ENCODE data around the gene EIF3F. TPM values are rescaled to one million over a fixed set of nuclear protein-coding genes. Genes with fewer than 3 reads are reported as not detected.

EIF3F gene
- total RNA-seq: 100 to 1,000 TPM; 365 to 380 TPM

- Mint-ChIP-seq H3K4me1 (ENCODE audit: low read depth) (peaks cover 37% of the 10 kb centered on the region), H3K27ac (peak within 1 kb of the TSS; percentile 92), H3K36me3 (ENCODE audit: low read depth) (peaks cover 14% of the 10 kb centered on the region), H3K4me3 (peak within 1 kb of the TSS; percentile 88), H3K27me3 (ENCODE audit: low read depth) (no peaks in the 10 kb centered on the region), H3K9me3 (no peaks in the 10 kb centered on the region)
- intact Hi-C loops (cut with micrococcal nuclease): loop anchor here (1.0 to 10.0 kb wide), 10 partner anchors 32 to 1752 kb away; partner anchors contain the start of genes CNGA4, CYB5R2, FHIP1B and PPFIBP2
- peak; percentile 94 for DNase-seq
- CTCF ChIA-PET: interaction anchor here (0.6 to 2.4 kb wide), 21 partner anchors 9 to 925 kb away, joined by 3 to 71 read pairs (median 4); no protein-coding TSS in a partner anchor
Measured at GRCh38 chr11:7986768-7987559, at the start of gene EIF3F. Gene EIF3F, plus strand, starts transcription at chr11:7987337. Its CDS starts 16 bp downstream, at chr11:7987353.

GRCh38 chr11:7941146-7941545 lies 46.0 kb upstream of the EIF3F start:
- no peak for DNase-seq
- H3K9me3 Mint-ChIP-seq: peaks cover 22% of the 10 kb centered on the region
- no peak overlapping the region for H3K27ac Mint-ChIP-seq
- no peaks in the 10 kb centered on the region for H3K4me1 Mint-ChIP-seq (ENCODE audit: low read depth)
- no peak overlapping the region for H3K4me3 Mint-ChIP-seq
- intact Hi-C loops (cut with micrococcal nuclease): no loop called here
- H3K27me3 Mint-ChIP-seq (ENCODE audit: low read depth): peaks cover 21% of the 10 kb centered on the region
- no peaks in the 10 kb centered on the region for H3K36me3 Mint-ChIP-seq (ENCODE audit: low read depth)
- CTCF ChIA-PET: interaction anchor here (0.6 kb wide), 1 partner anchor 361 kb away, joined by 3 read pairs; no protein-coding TSS in a partner anchor

GRCh38 chr11:7941608-7942007 lies 45.5 kb upstream of the EIF3F start, which contains the start of gene OR10A3:
Gene OR10A3, minus strand, starts transcription at chr11:7941708. Its CDS starts 2,188 bp downstream, at chr11:7939520.
- Mint-ChIP-seq H3K27me3 (ENCODE audit: low read depth) (peaks cover 21% of the 10 kb centered on the region), H3K4me1 (ENCODE audit: low read depth) (no peaks in the 10 kb centered on the region), H3K36me3 (ENCODE audit: low read depth) (no peaks in the 10 kb centered on the region), H3K27ac (no peak within 1 kb of the TSS), H3K9me3 (peaks cover 22% of the 10 kb centered on the region), H3K4me3 (no peak within 1 kb of the TSS)
- CTCF ChIA-PET: no interaction called here
- intact Hi-C loops (cut with micrococcal nuclease): no loop called here
- DNase-seq: no peak

GRCh38 chr11:7944123-7944522 lies 43.0 kb upstream of the EIF3F start:
- CTCF ChIA-PET: no interaction called here
- intact Hi-C loops (cut with micrococcal nuclease): no loop called here
- peaks cover 22% of the 10 kb centered on the region for H3K9me3 Mint-ChIP-seq
- no peak overlapping the region for H3K27ac Mint-ChIP-seq
- H3K27me3 Mint-ChIP-seq (ENCODE audit: low read depth): peaks cover 20% of the 10 kb centered on the region
- no peaks in the 10 kb centered on the region for H3K4me1 Mint-ChIP-seq (ENCODE audit: low read depth)
- no peak overlapping the region for H3K4me3 Mint-ChIP-seq
- no peak for DNase-seq
- no peaks in the 10 kb centered on the region for H3K36me3 Mint-ChIP-seq (ENCODE audit: low read depth)

GRCh38 chr11:7949934-7950333 lies 37.2 kb upstream of the EIF3F start:
- Mint-ChIP-seq H3K36me3 (ENCODE audit: low read depth) (no peaks in the 10 kb centered on the region), H3K4me1 (ENCODE audit: low read depth) (no peaks in the 10 kb centered on the region), H3K27me3 (ENCODE audit: low read depth) (peaks cover 18% of the 10 kb centered on the region), H3K27ac (no peak overlapping the region), H3K9me3 (no peaks in the 10 kb centered on the region), H3K4me3 (no peak overlapping the region)
- intact Hi-C loops (cut with micrococcal nuclease): no loop called here
- DNase-seq: no peak
- CTCF ChIA-PET: no interaction called here

- Mint-ChIP-seq H3K36me3 (ENCODE audit: low read depth) (no peaks in the 10 kb centered on the region), H3K4me3 (no peak overlapping the region), H3K27me3 (ENCODE audit: low read depth) (peaks cover 11% of the 10 kb centered on the region), H3K9me3 (peaks cover 2% of the 10 kb centered on the region), H3K4me1 (ENCODE audit: low read depth) (no peaks in the 10 kb centered on the region), H3K27ac (no peak overlapping the region)
- DNase-seq: no peak
- CTCF ChIA-PET: interaction anchor here (1.4 kb wide), 1 partner anchor 62 kb away, joined by 3 read pairs; no protein-coding TSS in a partner anchor
- intact Hi-C loops (cut with micrococcal nuclease): no loop called here
Measured at GRCh38 chr11:7955191-7955590, 31.9 kb upstream of the EIF3F start.

GRCh38 chr11:7964261-7964660 lies 22.9 kb upstream of the EIF3F start:
- Mint-ChIP-seq H3K36me3 (ENCODE audit: low read depth) (no peaks in the 10 kb centered on the region), H3K27me3 (ENCODE audit: low read depth) (peaks cover 8% of the 10 kb centered on the region), H3K4me3 (no peak overlapping the region), H3K4me1 (ENCODE audit: low read depth) (no peaks in the 10 kb centered on the region), H3K27ac (no peak overlapping the region), H3K9me3 (no peaks in the 10 kb centered on the region)
- CTCF ChIA-PET: no interaction called here
- intact Hi-C loops (cut with micrococcal nuclease): no loop called here
- DNase-seq: no peak

GRCh38 chr11:7964873-7965272 lies 22.3 kb upstream of the EIF3F start:
- H3K4me3 Mint-ChIP-seq: no peak overlapping the region
- H3K36me3 Mint-ChIP-seq (ENCODE audit: low read depth): no peaks in the 10 kb centered on the region
- CTCF ChIA-PET: no interaction called here
- H3K27me3 Mint-ChIP-seq (ENCODE audit: low read depth): peaks cover 7% of the 10 kb centered on the region
- intact Hi-C loops (cut with micrococcal nuclease): no loop called here
- H3K4me1 Mint-ChIP-seq (ENCODE audit: low read depth): no peaks in the 10 kb centered on the region
- no peaks in the 10 kb centered on the region for H3K9me3 Mint-ChIP-seq
- no peak overlapping the region for H3K27ac Mint-ChIP-seq
- no peak for DNase-seq

- H3K36me3 Mint-ChIP-seq (ENCODE audit: low read depth): no peaks in the 10 kb centered on the region
- peaks cover 7% of the 10 kb centered on the region for H3K27me3 Mint-ChIP-seq (ENCODE audit: low read depth)
- CTCF ChIA-PET: no interaction called here
- H3K4me3 Mint-ChIP-seq: no peak within 1 kb of the TSS
- no peak within 1 kb of the TSS for H3K27ac Mint-ChIP-seq
- H3K4me1 Mint-ChIP-seq (ENCODE audit: low read depth): no peaks in the 10 kb centered on the region
- no peak for DNase-seq
- intact Hi-C loops (cut with micrococcal nuclease): no loop called here
- no peaks in the 10 kb centered on the region for H3K9me3 Mint-ChIP-seq
Measured at GRCh38 chr11:7965386-7965785, 21.8 kb upstream of the EIF3F start, which contains the start of gene NLRP10. Gene NLRP10, minus strand, starts transcription at chr11:7965447. Its CDS starts 1,952 bp downstream, at chr11:7963495.

GRCh38 chr11:7967097-7967496 lies 20.0 kb upstream of the EIF3F start:
- CTCF ChIA-PET: no interaction called here
- Mint-ChIP-seq H3K27me3 (ENCODE audit: low read depth) (peaks cover 2% of the 10 kb centered on the region), H3K27ac (no peak overlapping the region), H3K9me3 (no peaks in the 10 kb centered on the region), H3K4me1 (ENCODE audit: low read depth) (no peaks in the 10 kb centered on the region), H3K36me3 (ENCODE audit: low read depth) (no peaks in the 10 kb centered on the region), H3K4me3 (no peak overlapping the region)
- intact Hi-C loops (cut with micrococcal nuclease): no loop called here
- no peak for DNase-seq

GRCh38 chr11:7967826-7968225 lies 19.3 kb upstream of the EIF3F start:
- Mint-ChIP-seq H3K36me3 (ENCODE audit: low read depth) (no peaks in the 10 kb centered on the region), H3K4me3 (no peak overlapping the region), H3K27ac (no peak overlapping the region), H3K27me3 (ENCODE audit: low read depth) (peaks cover 3% of the 10 kb centered on the region), H3K9me3 (no peaks in the 10 kb centered on the region), H3K4me1 (ENCODE audit: low read depth) (no peaks in the 10 kb centered on the region)
- CTCF ChIA-PET: interaction anchor here (1.3 kb wide), 1 partner anchor 19 kb away, joined by 7 read pairs; the partner anchor contains the start of gene EIF3F
- intact Hi-C loops (cut with micrococcal nuclease): no loop called here
- DNase-seq: no peak

GRCh38 chr11:7968686-7969085 lies 18.5 kb upstream of the EIF3F start:
- CTCF ChIA-PET: interaction anchor here (1.3 kb wide), 1 partner anchor 18 kb away, joined by 7 read pairs; the partner anchor contains the start of gene EIF3F
- no peaks in the 10 kb centered on the region for H3K9me3 Mint-ChIP-seq
- intact Hi-C loops (cut with micrococcal nuclease): no loop called here
- no peaks in the 10 kb centered on the region for H3K36me3 Mint-ChIP-seq (ENCODE audit: low read depth)
- no peaks in the 10 kb centered on the region for H3K4me1 Mint-ChIP-seq (ENCODE audit: low read depth)
- H3K4me3 Mint-ChIP-seq: no peak overlapping the region
- DNase-seq: no peak
- no peak overlapping the region for H3K27ac Mint-ChIP-seq
- peaks cover 6% of the 10 kb centered on the region for H3K27me3 Mint-ChIP-seq (ENCODE audit: low read depth)
